ENCODE measurements around the gene MAB21L4.

The MAB21L4 gene

GRCh38 chr2:240876035-240876474, 19.9 kb downstream of the MAB21L4 start:
- DNase-seq: no peak

DNA sequence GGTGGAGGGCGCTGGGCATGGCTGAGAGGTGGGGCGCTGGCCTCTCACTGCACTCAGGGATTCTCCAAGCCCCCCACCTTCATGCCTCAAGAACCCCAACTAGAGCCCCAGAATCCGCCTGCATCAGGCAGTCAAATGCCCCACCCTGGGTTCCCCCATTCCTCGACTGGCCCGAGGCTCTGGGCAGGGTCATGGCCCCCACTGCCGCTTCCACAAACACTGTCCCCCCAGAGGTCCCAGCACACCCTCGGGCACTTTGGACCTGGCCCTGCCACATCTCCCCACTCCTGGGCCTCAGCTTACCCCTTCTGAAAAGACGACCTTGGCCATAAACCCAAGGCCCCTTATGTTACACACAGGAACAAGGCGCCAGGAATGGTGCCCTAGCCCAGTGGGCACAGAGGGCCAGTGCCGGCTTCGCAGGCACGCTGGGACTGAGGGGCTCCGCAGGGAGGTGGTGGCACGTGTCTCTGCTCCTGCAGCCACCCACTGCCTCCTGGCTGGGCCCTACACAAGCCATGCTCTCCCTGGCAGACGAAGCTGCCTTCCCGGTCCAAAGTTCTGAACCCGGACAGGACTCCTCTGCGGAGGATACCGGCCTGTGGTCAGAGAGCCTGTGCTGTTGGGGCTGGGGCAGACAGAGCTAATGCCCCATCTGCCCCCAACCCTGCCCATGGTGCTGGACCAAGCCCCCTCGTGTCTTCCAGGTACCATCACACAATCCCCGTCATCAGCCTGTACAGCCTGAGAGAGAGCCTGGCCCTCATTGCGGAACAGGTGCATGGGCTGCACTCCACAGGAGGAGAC, 20.5 kb downstream of the MAB21L4 start:
- no peak for DNase-seq

- no peak for DNase-seq
Measured at GRCh38 chr2:240874715-240875227, 21.2 kb downstream of the MAB21L4 start.

GRCh38 chr2:240873805-240874714, 21.9 kb downstream of the MAB21L4 start:
- no peak for DNase-seq

- DNase-seq: no peak
Measured at GRCh38 chr2:240873098-240873788, 22.7 kb downstream of the MAB21L4 start.

- DNase-seq: no peak
Measured at GRCh38 chr2:240872317-240873097, 23.4 kb downstream of the MAB21L4 start.

DNA sequence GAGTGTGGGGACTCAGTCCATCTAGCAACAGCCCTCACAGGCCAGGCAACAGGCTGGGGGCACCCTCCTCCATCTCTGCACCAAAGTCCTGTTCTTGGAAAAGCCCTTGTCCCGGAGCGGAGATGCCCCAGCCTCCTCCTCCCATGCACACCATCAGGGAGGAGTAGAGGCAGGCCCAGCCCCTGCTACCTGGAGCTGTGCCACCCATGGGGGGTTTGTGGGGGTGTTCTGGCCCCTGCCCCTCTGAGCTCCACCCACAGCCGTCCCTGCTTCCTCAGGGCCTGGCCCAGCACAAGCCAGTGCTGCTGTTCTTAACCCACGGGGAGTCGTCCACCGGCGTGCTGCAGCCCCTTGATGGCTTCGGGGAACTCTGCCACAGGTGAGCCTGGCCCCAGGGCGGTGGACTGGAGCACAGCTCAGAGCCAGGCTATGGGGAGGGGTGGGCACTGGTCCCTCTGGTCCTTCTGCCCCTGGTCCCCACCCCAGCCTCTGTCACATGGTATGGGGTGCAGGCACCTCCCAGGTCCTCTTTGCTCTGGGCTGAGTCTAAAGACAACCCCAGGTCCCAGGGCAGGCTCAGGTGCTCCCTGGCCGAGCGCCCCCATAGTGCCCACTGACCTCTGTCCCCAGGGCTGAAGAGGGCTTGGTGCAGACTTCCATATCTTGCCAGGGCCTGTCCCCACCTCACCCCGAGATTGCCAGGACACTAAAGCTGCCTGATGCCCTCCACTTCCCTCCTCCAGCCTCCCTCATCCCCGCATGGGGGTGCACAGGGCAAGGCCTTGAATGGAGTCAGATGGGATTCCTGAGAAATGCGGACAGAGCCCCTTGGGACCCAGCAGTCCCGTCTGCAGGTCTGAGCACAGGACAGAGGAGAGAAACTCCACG, 24.6 kb downstream of the MAB21L4 start:
- no peak for DNase-seq

DNA sequence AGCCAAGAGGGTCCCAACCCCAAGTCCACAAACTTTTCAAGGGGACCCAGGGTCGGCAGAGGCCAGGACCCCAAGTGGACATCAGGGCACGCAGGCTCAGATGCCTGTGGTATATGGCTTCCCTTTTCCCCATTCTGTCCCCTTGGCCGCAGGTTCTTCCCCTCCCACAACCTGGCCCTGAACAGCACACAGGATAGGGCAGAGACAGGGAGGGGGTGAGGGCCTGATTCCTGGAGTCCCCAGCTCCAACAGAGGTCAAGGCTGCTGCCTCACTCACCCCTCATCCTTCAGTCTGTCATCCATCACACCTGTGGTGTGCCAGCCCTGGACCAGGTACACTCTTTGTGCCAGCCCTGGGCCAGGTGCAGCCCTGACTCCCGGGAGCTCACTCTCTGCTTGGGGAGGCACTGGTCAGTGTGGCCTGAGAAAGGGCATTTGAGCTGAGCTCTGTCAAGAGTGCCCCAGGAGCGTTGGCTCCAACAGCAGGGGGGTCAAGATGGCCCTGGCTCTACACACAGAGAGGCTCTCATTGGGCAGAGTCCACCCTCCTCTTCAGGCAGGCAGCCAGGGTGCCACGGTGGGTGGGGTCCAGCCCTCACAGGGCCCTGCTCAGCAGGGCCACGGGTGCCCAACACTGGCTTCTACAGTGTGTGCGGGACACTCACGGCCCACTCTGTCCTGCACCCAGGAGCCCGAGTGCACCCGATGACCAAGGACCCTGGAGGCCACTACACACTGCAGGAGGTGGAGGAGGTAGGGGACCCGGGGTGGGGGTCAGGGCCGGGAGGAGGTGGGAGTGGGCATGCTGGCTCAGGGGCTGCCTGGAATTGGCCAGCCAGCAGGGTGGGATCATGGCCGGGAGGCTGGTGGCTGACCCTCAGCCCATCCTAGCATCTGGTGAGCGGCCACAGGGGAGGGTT, 25.7 kb downstream of the MAB21L4 start:
- no peak for DNase-seq

DNA sequence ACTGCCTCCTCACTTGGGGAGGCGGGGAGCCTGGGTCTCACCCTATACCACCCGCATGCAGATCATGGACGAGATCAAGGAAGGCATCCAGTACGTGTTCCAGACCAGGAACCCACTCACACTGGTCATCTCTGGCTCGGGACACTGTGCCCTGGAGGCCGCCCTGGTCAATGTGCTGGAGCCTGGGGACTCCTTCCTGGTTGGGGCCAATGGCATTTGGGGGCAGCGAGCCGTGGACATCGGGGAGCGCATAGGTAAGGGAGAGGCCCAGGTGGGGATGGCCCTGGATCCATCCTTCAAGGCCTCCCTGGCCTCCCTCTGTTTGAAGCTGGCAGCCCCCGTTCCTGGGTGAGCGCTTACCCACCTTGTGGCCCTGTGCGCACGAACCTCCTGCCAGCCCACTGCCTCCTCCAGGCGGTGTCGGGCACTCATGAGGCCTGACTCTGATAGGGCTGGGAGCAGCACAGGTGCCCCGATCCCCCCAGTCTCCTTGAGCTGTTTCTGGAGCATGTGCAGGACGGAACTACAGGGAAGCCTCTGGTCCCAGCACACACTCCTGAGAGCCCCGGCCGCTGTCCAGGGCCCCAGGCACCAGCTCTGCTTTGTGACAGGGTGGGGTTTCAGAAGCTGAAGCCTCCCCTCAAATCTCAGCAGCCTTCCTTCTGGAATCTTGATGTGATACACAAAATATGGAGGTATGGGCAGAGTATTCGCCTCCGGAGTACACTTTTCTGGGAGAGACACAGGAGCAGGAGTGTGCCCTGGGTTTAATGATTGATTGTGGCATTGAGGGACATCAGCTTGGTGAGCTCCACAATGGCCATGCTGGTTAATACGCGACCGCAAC, 26.6 kb downstream of the MAB21L4 start:
- DNase-seq: no peak

DNA sequence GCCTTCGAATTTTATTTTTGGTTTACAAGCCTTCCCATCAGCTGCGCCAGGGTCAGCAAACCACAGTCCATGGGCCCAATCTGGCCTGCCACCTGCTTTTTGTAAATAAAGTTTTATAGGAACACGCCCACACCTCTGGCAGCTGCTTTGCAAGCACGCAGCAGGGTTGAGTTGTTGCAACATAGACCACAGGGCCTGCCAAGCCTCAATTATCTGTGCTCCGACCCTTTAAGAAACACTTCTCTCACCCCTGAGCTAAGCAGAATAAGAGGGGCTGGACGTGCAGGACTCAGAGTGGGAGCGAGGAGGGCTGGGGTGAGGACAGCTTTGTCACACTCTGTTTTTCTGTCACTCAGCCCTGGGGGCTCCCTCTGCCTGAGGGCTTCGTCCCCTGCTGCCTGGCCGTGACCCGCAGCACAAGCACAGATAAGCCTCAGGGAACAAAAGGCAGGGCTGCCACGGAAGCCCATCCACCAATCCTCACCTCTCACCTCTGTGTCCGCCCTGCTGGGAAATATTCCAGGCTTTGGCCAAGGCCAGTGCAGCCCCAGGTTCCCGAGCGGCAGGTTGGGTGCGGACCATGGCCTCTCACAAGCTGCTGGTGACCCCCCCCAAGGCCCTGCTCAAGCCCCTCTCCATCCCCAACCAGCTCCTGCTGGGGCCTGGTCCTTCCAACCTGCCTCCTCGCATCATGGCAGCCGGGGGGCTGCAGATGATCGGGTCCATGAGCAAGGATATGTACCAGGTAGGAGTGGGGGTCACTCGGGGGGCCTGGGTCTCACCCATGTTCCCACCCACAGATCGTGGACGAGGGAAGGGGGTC, 27.5 kb downstream of the MAB21L4 start, which contains the start of gene AGXT:
TSS of gene AGXT (plus strand) at position 539 of the 823 bp plus-strand sequence. CDS start at position 581, 42 bp downstream.
- DNase-seq: no peak

GRCh38 chr2:240865391-240865790, 30.6 kb downstream of the MAB21L4 start:
- DNase-seq: no peak

- no peak for DNase-seq
Measured at GRCh38 chr2:240864475-240864874, 31.5 kb downstream of the MAB21L4 start.

- no peak for DNase-seq
Measured at GRCh38 chr2:240861547-240861946, 34.4 kb downstream of the MAB21L4 start.

DNA sequence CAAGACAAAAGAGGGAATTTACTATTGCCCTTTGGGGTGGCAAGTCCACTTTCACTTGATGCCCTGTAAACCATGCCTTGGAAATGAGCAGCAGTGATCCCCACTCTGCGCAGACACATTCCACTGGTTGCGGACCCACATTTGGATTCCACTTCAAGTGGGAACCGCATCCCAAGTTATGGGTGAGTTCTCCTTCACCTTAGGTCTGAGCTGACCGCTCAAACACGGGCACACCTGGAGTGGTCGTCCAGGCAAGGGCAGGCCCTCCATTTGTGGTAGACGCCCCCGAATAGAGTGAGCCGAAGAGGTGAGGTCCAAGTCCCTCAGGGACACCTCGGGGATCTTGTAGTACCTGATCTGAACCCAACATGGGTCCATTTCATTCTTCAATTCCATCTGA, 37.1 kb downstream of the MAB21L4 start:
- DNase-seq: no peak

DNA sequence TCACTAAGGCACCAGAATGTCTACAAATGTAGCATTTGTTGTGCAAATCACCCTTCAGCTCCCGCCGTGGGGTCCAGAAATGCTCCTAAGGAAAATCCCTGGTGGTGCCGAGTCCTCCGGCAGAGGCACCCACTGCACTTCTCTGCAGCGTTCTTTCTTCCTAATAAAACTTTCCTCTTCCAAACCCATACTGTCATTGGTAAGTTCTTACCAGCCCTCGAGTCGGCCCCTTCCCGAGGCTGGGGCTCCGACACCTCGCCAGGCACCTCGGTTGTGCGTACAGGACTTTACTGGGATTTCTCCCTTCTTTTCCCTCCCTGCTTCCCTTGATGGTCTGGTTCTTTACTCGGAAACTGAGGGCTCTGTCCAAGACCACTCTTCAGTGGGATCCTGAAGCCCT, 37.6 kb downstream of the MAB21L4 start:
- no peak for DNase-seq

DNA sequence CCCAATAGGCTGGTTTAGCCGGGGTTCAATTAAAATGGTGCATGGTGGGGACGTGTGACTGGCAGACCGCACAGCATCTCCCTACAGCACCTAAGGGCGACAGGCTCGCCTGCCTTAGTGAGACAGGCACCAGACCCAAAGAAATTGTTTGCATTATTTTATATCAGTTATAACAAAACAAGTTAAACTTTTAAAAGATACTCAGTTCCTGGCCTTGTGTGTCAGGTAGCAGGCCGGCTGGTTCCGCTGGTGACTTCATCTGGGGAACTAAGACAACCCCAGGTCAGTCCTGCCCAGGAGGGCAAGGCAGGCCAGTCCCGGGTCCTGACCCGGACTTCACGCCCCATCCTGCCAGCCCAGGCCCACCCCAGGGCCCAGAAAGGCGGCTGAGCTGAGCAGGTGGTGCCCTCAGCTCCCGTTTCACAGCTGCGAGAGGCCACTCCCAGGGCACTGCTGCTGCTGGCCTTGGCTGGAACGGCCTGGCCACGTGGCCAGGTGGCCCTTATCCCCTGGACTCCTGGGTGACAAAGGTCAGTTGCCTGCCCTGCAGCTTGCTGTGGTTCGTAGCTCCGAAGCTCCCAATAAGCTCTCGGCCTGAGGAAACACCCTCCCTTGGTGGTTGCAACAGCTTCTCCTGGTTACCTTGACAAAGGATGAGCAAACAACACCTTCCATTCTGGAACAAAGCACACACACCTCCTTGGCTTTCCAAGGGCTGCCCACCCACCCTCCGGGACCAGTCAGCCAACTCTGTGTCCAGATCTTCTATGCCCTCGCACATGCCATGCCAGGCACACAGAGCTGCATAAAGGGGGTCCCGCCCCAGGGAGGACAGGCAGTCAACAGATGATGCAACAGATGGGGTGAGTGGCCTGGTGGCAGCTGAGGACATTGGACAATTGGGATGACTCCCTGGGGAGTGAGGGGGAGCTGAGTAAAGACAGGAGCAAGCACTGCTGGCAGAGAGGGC, 38.6 kb downstream of the MAB21L4 start:
- DNase-seq: no peak

Measured in stimulated activated CD4-positive, alpha-beta T cell treated with anti-CD3 and anti-CD28 coated beads, Interleukin-2, amount 100 ng/mL, for 24 hours (primary cell).